Measurements from ENCODE around the gene AFMID.

The AFMID gene

DNA sequence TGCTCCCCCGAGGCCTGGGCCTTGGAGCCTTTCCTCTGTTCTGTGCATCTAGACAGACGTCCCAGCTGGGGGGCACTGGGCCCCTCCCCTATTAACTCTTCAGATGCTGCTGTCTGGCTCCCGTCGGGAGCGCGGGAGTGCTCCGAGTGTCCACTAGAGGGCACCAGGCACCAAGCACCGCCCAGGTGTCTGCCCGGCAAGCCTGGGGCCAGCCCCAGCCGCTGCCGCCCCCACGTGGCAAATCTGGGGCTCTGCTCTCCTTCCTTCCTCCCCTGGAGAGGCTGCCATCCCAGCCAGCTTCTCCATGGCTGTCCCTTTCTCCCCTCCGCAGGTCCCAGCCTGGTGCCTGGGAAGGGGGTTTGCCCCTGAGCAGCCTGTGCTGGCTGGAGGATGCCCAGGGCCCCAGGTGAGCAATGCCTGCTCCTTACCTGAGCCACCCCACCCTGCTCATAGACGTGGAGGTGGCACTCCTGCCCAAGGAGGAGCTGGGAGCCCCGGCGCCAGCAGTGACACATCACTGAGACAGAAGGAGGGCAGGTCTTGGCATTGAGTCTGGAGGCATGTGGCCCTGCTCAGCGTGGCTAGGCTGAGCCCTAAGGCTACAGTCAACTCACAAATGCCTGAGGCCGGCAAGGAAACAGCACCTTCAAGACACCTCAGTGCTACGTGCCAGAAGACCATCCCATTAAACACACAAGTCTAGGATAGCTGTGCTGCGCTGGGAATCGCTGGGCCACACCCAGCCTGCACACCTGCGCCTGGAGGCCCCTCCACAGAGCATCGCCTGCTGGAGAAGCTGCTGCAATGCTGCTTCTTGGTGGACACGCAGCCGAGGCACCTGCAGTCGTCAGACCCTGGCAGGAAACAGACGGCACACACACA lies 64.0 kb downstream of the AFMID start (continued):
- TF ChIP-seq ZNF843 (tag by site-specific recombination; IDR thresholded peaks at IDR 0.05) (no peak), ZNF548 (tag by site-specific recombination; IDR thresholded peaks at IDR 0.05) (no peak), YY1 (tag by site-specific recombination; IDR thresholded peaks at IDR 0.05) (no peak), ZBTB1 (tag by site-specific recombination; IDR thresholded peaks at IDR 0.05) (no peak), ZNF112 (tag by site-specific recombination; IDR thresholded peaks at IDR 0.05) (no peak), ZNF544 (tag by site-specific recombination; IDR thresholded peaks at IDR 0.05) (no peak), ZNF114 (tag by site-specific recombination; IDR thresholded peaks at IDR 0.05) (no peak), ZNF626 (tag by site-specific recombination; IDR thresholded peaks at IDR 0.05) (no peak), ZNF132 (tag by site-specific recombination; IDR thresholded peaks at IDR 0.05; ENCODE audit: borderline replicate concordance) (no peak), GLIS2 (tag by site-specific recombination; IDR thresholded peaks at IDR 0.05) (peak; percentile 64), ZEB2 (tag by site-specific recombination; IDR thresholded peaks at IDR 0.05) (peak; percentile 60), ZNF391 (tag by site-specific recombination; IDR thresholded peaks at IDR 0.05; ENCODE audit: borderline replicate concordance, low read depth) (peak; percentile 68; the same call in 1 of the 2 replicates), ZNF585B (tag by site-specific recombination; IDR thresholded peaks at IDR 0.05) (no peak), HOXA7 (CRISPR knock-in tag; IDR thresholded peaks at IDR 0.05; ENCODE audit: borderline replicate concordance) (no peak), ZBTB21 (tag by site-specific recombination; IDR thresholded peaks at IDR 0.05) (no peak), ZBTB20 (tag by site-specific recombination; IDR thresholded peaks at IDR 0.05) (peak; percentile 58)
- TF ChIP-seq, protein P1, sequence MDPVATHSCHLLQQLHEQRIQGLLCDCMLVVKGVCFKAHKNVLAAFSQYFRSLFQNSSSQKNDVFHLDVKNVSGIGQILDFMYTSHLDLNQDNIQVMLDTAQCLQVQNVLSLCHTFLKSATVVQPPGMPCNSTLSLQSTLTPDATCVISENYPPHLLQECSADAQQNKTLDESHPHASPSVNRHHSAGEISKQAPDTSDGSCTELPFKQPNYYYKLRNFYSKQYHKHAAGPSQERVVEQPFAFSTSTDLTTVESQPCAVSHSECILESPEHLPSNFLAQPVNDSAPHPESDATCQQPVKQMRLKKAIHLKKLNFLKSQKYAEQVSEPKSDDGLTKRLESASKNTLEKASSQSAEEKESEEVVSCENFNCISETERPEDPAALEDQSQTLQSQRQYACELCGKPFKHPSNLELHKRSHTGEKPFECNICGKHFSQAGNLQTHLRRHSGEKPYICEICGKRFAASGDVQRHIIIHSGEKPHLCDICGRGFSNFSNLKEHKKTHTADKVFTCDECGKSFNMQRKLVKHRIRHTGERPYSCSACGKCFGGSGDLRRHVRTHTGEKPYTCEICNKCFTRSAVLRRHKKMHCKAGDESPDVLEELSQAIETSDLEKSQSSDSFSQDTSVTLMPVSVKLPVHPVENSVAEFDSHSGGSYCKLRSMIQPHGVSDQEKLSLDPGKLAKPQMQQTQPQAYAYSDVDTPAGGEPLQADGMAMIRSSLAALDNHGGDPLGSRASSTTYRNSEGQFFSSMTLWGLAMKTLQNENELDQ (tag by site-specific recombination; IDR thresholded peaks at IDR 0.05; ENCODE audit: low read depth): no peak
- TF ChIP-seq, protein P2, sequence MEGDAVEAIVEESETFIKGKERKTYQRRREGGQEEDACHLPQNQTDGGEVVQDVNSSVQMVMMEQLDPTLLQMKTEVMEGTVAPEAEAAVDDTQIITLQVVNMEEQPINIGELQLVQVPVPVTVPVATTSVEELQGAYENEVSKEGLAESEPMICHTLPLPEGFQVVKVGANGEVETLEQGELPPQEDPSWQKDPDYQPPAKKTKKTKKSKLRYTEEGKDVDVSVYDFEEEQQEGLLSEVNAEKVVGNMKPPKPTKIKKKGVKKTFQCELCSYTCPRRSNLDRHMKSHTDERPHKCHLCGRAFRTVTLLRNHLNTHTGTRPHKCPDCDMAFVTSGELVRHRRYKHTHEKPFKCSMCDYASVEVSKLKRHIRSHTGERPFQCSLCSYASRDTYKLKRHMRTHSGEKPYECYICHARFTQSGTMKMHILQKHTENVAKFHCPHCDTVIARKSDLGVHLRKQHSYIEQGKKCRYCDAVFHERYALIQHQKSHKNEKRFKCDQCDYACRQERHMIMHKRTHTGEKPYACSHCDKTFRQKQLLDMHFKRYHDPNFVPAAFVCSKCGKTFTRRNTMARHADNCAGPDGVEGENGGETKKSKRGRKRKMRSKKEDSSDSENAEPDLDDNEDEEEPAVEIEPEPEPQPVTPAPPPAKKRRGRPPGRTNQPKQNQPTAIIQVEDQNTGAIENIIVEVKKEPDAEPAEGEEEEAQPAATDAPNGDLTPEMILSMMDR (tag by site-specific recombination; IDR thresholded peaks at IDR 0.05): peak; percentile 99
- TF ChIP-seq, protein P3, sequence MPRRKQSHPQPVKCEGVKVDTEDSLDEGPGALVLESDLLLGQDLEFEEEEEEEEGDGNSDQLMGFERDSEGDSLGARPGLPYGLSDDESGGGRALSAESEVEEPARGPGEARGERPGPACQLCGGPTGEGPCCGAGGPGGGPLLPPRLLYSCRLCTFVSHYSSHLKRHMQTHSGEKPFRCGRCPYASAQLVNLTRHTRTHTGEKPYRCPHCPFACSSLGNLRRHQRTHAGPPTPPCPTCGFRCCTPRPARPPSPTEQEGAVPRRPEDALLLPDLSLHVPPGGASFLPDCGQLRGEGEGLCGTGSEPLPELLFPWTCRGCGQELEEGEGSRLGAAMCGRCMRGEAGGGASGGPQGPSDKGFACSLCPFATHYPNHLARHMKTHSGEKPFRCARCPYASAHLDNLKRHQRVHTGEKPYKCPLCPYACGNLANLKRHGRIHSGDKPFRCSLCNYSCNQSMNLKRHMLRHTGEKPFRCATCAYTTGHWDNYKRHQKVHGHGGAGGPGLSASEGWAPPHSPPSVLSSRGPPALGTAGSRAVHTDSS (tag by site-specific recombination; IDR thresholded peaks at IDR 0.05): no peak
- TF ChIP-seq, protein P4, sequence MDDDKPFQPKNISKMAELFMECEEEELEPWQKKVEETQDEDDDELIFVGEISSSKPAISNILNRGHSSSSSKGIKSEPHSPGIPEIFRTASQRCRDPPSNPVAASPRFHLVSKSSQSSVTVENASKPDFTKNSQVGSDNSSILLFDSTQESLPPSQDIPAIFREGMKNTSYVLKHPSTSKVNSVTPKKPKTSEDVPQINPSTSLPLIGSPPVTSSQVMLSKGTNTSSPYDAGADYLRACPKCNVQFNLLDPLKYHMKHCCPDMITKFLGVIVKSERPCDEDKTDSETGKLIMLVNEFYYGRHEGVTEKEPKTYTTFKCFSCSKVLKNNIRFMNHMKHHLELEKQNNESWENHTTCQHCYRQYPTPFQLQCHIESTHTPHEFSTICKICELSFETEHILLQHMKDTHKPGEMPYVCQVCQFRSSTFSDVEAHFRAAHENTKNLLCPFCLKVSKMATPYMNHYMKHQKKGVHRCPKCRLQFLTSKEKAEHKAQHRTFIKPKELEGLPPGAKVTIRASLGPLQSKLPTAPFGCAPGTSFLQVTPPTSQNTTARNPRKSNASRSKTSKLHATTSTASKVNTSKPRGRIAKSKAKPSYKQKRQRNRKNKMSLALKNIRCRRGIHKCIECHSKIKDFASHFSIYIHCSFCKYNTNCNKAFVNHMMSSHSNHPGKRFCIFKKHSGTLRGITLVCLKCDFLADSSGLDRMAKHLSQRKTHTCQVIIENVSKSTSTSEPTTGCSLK (tag by site-specific recombination; IDR thresholded peaks at IDR 0.05): no peak
- TF ChIP-seq, protein P5, sequence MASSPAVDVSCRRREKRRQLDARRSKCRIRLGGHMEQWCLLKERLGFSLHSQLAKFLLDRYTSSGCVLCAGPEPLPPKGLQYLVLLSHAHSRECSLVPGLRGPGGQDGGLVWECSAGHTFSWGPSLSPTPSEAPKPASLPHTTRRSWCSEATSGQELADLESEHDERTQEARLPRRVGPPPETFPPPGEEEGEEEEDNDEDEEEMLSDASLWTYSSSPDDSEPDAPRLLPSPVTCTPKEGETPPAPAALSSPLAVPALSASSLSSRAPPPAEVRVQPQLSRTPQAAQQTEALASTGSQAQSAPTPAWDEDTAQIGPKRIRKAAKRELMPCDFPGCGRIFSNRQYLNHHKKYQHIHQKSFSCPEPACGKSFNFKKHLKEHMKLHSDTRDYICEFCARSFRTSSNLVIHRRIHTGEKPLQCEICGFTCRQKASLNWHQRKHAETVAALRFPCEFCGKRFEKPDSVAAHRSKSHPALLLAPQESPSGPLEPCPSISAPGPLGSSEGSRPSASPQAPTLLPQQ (tag by site-specific recombination; IDR thresholded peaks at IDR 0.05): no peak
- TF ChIP-seq, protein P6, sequence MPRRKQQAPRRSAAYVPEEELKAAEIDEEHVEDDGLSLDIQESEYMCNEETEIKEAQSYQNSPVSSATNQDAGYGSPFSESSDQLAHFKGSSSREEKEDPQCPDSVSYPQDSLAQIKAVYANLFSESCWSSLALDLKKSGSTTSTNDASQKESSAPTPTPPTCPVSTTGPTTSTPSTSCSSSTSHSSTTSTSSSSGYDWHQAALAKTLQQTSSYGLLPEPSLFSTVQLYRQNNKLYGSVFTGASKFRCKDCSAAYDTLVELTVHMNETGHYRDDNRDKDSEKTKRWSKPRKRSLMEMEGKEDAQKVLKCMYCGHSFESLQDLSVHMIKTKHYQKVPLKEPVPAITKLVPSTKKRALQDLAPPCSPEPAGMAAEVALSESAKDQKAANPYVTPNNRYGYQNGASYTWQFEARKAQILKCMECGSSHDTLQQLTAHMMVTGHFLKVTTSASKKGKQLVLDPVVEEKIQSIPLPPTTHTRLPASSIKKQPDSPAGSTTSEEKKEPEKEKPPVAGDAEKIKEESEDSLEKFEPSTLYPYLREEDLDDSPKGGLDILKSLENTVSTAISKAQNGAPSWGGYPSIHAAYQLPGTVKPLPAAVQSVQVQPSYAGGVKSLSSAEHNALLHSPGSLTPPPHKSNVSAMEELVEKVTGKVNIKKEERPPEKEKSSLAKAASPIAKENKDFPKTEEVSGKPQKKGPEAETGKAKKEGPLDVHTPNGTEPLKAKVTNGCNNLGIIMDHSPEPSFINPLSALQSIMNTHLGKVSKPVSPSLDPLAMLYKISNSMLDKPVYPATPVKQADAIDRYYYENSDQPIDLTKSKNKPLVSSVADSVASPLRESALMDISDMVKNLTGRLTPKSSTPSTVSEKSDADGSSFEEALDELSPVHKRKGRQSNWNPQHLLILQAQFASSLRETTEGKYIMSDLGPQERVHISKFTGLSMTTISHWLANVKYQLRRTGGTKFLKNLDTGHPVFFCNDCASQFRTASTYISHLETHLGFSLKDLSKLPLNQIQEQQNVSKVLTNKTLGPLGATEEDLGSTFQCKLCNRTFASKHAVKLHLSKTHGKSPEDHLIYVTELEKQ (tag by site-specific recombination; IDR thresholded peaks at IDR 0.05; ENCODE audit: borderline replicate concordance): no peak
